ENCODE results near the gene CPNE2.
A peak's percentile ranks its signal among the peaks of the same experiment; 100 is the strongest.

Gene CPNE2

DNA sequence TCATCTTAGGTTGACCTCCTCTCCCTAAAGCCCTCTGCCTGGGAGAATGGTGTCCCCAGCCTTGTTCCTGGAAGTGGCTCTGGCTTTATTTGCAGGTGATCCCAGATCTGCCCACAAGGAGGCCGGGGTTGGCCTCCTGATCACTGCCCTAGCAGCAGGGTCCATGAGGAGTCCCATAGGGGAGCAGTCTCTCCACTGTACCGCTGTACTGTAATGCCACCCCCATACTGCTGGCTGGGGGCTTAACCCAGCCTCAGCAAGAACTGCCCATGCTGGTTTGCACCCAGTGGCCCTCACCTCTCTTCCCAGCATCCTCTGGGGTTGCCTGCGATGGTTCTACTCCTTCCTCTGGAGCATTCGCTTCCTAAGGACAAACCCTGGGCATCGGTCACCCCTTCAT lies 54.4 kb downstream of the CPNE2 start:
- DNase-seq, result peak; percentile 41

- no peak for DNase-seq
These were observed 55.2 kb downstream of the CPNE2 start for GRCh38 chr16:57147381-57148221.

DNA sequence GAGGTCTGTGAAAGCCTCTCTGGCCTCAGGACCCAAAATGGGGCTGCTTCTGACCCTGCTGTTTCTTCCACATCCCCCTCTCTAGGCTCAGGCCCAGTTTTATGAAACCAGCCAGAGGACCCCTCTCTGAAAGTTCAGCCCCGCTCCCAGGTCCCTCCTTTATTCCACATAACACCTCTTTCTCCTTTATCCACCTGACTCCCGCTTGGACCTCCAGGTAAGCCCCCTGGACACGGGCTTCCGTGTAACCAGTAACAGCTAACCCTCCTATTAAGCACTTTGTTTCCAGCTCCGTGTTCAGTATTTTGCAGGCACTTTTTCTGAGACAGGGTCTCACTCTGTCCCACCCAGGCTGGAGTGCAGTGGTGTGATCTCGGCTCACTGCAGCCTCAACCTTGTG lies 56.1 kb downstream of the CPNE2 start:
- no peak for DNase-seq

DNA sequence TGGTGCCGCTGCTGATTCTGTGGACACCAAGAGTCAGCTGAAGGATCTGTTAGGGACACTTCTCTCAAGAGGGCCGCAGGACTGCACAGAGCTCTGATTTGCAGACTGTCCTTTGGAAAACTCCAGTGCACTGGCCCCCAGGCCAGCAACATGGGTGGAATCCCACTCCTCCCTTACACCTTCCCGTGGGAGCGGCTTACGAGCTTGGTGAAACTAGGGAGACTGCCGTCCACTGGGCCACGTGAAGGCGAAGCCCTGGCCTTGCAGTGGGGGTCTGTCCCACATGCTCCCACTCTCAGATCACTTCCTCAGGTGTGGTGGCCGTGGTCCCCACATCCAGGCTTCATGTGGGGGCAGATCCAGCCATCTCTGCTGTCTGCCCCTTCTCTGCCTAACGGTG lies 57.0 kb downstream of the CPNE2 start:
- no peak for DNase-seq

DNA sequence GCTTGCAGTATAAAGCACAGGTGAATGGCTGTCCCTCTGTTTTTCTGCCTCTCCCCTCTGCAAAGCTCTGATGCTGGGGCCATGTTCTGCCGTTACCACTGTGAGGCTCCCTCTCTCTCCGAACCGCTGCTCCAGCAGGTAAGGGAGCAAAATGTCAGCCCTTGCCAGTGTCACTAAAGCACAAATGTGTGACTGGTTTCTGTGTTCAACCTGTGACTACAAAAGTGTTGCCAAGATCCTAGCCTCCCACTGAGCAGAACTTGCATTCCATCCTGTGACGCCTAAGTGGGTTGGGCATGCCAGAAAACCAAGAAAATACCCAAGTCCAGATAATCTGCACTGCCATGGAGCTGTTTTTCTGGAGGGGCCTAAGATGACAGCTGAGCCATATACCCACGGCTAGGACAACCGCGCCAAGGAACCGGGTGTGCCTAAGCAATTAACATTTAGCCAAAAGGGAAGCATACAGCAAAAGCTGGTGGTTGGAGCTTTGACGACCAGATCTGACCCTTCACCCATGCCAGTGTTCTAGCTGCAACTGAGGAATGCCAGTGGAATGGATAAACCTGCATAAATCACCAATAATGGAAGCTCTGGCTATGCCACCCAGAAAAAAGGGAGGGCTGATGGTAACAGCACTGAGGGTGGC lies 58.4 kb downstream of the CPNE2 start:
- DNase-seq, result no peak

DNA sequence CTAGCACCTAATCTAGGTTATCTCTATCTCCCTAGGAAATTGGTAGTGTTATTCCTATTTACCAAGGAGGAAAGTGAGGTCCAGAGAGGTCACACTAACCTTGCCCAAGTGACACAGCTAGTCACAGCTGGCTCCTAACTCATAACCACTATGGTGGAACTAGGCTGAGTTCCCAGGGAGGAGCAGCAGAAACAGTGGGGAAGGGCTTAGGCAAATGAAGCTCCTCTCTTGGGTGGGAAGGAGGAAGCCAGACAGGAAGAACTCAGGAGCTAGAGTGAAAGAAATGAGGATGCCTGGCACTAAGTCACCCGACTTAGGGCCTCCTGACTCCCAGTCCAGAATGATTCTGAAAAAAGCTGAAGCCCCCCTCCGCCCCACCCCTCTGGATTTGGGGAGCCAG lies 59.0 kb downstream of the CPNE2 start:
- DNase-seq, result no peak

- DNase-seq, result no peak
These were observed 60.0 kb downstream of the CPNE2 start for GRCh38 chr16:57152096-57153093.

DNA sequence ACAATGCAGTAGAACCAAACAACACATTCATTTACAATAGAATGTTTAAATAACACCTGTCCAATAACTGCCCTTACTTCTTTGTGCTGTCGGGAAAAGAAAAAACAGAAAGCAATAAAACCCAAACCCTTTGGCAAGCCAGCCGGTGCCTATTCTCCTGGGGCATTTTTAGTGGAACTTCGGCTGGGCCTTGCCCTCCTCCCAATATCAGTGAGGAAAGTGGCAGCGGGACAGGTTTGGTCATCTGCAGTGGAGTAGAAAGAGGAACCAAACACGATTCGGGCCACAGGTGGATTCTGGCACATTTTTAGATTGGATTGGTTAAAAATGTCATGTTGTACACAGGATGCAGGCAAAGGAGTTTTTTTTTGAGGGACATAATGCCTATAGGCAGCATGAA lies 61.5 kb downstream of the CPNE2 start:
- no peak for DNase-seq

GRCh38 chr16:57155702-57156350 lies 63.4 kb downstream of the CPNE2 start:
- no peak for DNase-seq

DNA sequence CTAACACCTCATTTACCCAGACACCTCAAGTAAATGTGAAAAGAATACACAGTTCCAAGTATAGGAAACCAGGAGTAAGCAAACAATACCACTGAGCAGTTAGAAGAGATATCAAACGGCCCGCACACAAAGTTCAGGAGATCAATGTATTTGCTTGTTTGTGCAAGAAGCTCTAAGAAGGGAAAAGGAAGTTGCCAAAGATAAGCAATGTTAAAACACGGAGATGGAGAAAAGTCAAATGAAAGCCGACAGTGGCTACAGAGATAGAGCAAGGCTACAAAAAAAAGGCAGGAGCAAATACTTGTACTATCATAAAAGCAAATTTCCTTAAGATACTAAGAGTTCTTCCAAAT lies 63.9 kb downstream of the CPNE2 start:
- DNase-seq, result no peak

GRCh38 chr16:57157533-57157932 lies 65.2 kb downstream of the CPNE2 start:
- no peak for DNase-seq

- DNase-seq, result no peak
These were observed 67.1 kb downstream of the CPNE2 start for GRCh38 chr16:57159447-57159846.

DNA sequence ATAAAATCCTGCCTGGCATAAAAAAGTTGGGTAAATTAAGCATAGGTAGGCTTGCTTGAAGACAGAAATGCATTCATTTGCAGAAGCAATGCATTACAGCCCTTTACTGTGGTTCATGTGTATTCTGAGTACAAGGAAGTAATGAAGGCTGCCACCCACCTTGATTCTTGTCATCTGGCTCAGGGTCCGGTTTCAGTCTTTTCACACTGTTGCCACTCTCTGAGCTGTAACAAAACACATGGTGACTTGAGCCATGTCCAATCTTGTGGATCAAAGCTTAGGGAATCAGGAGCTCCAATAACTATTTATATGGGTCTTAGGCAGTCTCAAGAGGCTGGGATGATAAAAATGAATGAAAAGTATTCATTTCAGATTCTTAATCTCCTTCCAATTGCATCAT lies 71.5 kb downstream of the CPNE2 start:
- no peak for DNase-seq

GRCh38 chr16:57165483-57165882 lies 73.1 kb downstream of the CPNE2 start:
- no peak for DNase-seq

DNA sequence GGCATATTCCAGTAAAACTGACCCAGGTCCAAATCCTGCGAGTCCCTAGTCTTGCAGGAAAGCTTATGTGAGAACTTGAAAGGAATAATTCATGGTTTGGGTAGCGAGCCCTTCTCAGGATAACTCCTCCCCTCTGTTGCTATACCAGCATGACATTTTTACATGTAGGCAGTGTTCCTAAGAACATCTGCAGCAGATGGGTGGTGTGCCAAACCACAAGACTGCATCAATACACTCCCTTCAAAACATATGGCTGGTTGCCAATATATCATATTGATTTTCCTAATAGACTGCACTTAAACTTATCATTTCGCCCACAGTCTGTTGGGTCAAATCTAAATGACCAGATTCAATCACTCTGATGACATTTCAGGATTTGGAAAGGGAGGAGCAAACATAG lies 73.6 kb downstream of the CPNE2 start:
- peak; percentile 87 for DNase-seq

DNA sequence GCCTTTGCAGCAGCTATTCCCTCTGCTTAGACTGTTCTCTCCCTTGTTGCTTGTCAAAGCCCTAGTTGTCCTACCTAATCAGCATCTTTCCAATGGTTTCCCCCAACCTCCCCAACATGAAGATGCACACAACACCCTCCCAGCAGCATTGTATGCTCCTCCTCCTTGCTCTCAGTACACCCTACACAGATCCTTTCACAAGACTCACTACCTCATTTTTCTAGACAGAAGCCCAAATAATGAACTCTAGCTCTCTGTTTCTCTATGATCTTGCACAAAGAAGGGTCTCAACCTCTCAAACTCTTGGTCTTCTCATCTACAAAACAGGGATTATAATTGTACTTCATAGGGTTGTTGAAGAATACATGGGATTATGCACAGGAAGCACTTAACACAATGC lies 74.1 kb downstream of the CPNE2 start:
- DNase-seq, result no peak

DNA sequence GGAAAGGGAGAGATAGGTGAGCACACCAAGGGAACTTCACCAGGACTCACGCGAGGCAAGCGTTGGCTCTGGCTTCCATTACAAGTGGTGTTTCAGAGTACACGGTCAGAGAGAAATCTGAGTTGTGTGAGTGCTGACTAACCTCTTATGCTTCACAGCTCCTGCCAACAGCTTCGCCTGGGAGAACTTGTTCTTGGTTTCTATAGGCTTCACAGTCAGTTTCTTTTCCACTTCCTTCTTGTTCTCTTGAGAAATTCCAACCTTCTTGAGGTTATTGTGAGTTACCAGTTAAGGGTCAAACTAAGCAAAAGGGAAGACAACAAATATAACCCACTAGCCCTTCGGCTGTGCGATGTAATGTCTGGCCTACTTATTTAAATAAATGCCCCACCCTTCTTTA lies 74.6 kb downstream of the CPNE2 start:
- peak; percentile 83 for DNase-seq

DNA sequence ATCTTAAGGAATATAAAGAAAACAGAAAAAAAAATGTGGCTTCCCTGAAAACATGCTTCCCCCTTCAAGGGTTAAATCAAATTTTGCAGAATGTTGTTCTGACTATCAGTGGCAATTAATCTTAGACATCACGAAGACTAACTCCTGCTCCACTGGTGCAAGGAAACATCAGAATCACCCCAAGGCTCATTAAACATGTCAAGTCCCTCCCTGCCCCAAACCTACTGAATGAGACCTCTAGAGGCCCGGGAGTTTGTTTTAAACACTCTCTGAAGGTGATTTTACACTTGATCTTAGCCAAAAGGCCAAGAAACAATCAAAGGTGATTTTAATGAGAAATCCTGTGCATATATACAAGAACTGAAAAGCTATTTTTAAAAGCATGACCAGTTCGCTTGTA lies 75.2 kb downstream of the CPNE2 start:
- DNase-seq, result no peak

DNA sequence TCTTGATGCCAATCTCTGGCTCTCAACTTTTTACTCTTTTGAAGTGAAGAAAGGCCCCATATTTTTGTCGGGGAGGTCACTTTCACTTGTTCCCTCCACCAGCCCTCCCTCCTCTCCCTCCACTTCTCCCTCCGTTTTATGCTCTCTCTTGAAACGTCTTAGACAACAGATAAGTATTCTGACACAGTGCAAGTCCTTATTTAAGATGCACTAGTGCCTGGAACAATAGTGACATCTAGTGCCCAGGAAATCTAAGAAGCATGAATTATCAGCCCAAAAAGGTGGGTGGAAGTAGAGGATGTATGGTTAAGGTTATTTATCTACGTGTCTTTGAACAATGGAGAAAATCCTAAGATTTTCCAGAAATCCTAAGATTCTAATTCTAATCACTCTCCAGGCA lies 75.6 kb downstream of the CPNE2 start:
- peak; percentile 70 for DNase-seq

DNA sequence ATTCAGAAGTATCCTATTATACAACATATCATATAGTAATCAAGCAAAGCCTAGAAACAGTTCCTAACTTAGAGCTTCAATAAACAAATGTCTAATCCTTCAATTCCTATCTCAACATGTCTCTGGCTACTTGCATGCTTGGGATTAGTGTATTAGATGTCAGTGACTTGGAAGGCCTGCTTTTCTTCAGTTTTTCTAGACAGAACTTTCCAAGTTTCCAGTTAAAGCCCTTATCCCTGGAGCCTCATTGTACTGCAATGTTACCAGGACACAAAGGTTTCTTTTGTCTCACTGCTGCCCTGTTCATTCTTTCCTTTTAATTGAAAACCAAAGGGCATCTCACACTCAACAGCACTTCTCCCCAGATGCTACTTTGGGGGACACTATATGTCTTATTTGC lies 76.9 kb downstream of the CPNE2 start:
- DNase-seq, result no peak

- no peak for DNase-seq
These were observed 80.4 kb downstream of the CPNE2 start for GRCh38 chr16:57172721-57173290.

DNA sequence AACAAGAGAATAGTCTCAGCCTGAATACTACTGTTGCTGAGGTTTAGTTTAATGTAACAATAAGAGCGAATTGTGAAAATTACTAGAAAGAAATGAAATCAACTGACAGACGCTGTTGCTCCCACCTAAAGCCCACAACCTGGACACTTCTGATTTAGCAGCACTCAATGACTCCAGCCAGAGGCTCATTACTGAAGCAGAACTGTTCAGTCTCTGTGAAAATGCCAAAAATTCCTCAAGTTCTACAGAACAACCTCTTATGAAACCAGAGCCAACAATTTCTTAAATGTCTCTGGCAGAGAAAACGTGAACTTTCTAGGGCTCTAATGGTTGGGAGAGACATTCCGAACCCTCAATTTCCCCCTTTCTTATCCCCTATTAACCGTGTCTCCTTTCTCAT lies 83.5 kb downstream of the CPNE2 start:
- no peak for DNase-seq

DNA sequence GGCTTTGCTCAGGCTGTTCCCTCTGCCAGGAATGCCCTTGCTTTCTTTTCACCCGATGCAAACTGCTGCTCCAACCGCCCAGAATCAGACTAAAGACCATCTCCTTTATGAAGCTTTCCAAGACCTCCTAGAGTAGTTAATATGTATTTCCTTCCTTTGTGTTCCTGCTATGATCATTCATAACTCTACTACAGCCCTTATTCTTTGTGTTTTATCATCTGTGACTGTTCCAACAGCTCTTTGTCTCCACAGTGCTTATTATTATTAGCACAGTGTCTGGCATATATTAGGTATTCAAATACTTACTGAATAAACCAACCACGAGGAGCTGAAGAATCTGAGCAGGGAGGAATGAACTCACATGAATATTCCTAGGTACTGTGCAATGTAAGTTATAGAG lies 85.8 kb downstream of the CPNE2 start:
- DNase-seq, result no peak
